WI38 (cell line): ENCODE measurements around the gene CFAP92.

Source experiments
- H3K4me3 ChIP-seq: 2 replicates; pipeline ENCODE4 v1.5.1; 2011; ENCODE audit warnings: low read depth, mild to moderate bottlenecking, control low read depth, low read length
- CTCF ChIP-seq: IDR thresholded peaks from 2 replicates; pipeline ENCODE4 v1.5.1; 2012; ENCODE audit warnings: low read depth, mild to moderate bottlenecking, control low read depth, low read length

CFAP92 gene

GRCh38 chr3:128969993-128970739 lies 23.7 kb downstream of the CFAP92 start:
- TF ChIP-seq CTCF, result peak; percentile 77
- H3K4me3 ChIP-seq, result no peak overlapping the region

- no peak for TF ChIP-seq CTCF
These were observed 26.0 kb downstream of the CFAP92 start for GRCh38 chr3:128967748-128968355.

GRCh38 chr3:128965818-128966217 lies 28.1 kb downstream of the CFAP92 start:
- TF ChIP-seq CTCF, result no peak
- H3K4me3 ChIP-seq, result no peak overlapping the region

More at GRCh38 chr3:128967748-128968355, 26.0 kb downstream of the CFAP92 start:
- H3K4me3 ChIP-seq, result no peak overlapping the region

GRCh38 chr3:128965280-128965679 lies 28.6 kb downstream of the CFAP92 start:
- H3K4me3 ChIP-seq, result no peak overlapping the region
- TF ChIP-seq CTCF, result no peak

GRCh38 chr3:128956440-128956839 lies 37.4 kb downstream of the CFAP92 start:
- H3K4me3 ChIP-seq, result no peak overlapping the region
- TF ChIP-seq CTCF, result no peak

GRCh38 chr3:128950223-128950938 lies 43.5 kb downstream of the CFAP92 start:
- no peak overlapping the region for H3K4me3 ChIP-seq
- TF ChIP-seq CTCF, result peak; percentile 34; the same call in 1 of the 2 replicates

- H3K4me3 ChIP-seq, result no peak overlapping the region
- TF ChIP-seq CTCF, result no peak
These were observed 44.7 kb downstream of the CFAP92 start for GRCh38 chr3:128949158-128949557.
